Measurements from ENCODE around the gene RRP1B.

Gene RRP1B

DNA sequence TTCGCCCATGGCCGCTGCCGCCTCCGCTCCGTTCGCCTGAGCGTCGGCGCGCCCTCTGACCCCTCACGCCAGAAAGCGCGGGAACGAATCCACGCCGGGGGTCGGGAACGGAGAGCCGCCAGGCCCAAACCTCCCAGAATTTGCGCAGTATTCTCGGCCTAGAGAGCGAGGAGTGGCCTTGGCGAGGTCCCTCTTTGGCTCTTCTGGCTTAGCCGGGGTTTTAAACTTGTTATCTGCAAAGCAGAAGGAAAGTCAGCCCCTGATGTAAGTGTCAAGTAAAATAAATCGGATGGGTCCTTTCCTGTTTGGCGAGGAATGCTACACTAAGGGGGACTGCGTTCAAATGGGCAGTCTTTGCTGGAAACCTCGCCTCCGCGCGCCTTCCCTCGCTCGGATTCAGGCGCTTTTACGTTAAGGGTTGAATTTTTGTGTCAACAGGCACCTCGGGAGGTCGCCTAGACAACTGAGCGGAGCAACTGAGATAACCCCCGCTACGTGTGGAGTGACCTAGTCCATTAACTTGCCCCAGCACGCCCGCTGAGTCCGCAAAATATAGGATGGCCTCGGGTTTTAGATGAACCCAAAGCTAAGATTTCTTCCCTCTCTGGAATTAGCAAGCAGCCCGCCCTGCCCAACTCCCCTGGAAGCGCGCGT is 1.1 kb upstream of the RRP1B start:
- DNase-seq (ENCODE audit: low read depth), result no peak
- TF ChIP-seq, protein P1, sequence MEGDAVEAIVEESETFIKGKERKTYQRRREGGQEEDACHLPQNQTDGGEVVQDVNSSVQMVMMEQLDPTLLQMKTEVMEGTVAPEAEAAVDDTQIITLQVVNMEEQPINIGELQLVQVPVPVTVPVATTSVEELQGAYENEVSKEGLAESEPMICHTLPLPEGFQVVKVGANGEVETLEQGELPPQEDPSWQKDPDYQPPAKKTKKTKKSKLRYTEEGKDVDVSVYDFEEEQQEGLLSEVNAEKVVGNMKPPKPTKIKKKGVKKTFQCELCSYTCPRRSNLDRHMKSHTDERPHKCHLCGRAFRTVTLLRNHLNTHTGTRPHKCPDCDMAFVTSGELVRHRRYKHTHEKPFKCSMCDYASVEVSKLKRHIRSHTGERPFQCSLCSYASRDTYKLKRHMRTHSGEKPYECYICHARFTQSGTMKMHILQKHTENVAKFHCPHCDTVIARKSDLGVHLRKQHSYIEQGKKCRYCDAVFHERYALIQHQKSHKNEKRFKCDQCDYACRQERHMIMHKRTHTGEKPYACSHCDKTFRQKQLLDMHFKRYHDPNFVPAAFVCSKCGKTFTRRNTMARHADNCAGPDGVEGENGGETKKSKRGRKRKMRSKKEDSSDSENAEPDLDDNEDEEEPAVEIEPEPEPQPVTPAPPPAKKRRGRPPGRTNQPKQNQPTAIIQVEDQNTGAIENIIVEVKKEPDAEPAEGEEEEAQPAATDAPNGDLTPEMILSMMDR (conservative IDR thresholded peaks at IDR 0.05; ENCODE audit: low read depth, low read length), result no peak
- H3K4me3 ChIP-seq (ENCODE audit: low read depth, low read length), result no peak overlapping the region

DNA sequence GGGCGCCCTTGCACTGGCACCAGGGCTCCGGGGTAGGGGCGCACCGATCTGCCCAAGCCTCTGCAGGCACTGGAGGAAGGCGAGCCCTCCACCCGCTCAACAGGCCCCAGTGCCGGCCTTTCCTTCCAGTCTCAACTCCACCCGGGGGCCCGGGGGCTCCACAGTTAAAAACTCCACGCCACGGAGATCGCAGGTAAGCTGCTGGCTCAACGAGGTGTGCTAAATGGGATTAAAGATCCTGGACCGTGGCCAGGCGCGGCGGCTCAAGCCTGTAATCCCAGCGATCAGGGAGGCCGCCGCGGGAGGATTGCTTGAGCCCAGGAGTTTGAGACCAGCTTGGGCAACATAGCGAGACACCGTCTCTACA is 608 bp upstream of the RRP1B start:
- no peak for DNase-seq (ENCODE audit: low read depth)
- peak overlapping the region; percentile 93 for H3K4me3 ChIP-seq (ENCODE audit: low read depth, low read length)
- TF ChIP-seq, protein P1 (conservative IDR thresholded peaks at IDR 0.05; ENCODE audit: low read depth, low read length), result no peak

DNA sequence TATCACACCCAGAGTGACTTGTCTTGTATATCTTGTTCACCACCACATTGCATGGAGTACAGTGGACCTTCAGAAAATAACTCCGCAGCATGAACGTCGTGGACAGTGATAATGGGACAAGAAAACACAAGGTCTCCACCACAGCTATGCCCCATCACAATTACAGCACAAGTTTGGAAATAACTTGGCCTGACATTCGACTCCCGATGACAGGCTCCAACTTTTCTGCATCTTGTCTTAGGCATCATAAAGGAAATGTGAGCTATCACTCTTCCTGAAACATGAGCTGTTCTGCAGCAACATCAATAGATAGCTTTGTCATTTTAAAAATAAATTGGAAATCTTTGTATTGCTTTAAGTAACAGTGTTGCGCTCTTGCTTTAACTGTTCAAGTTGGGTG is 2.9 kb downstream of the RRP1B start:
- TF ChIP-seq, protein P1 (conservative IDR thresholded peaks at IDR 0.05; ENCODE audit: low read depth, low read length), result no peak
- no peak for DNase-seq (ENCODE audit: low read depth)

DNA sequence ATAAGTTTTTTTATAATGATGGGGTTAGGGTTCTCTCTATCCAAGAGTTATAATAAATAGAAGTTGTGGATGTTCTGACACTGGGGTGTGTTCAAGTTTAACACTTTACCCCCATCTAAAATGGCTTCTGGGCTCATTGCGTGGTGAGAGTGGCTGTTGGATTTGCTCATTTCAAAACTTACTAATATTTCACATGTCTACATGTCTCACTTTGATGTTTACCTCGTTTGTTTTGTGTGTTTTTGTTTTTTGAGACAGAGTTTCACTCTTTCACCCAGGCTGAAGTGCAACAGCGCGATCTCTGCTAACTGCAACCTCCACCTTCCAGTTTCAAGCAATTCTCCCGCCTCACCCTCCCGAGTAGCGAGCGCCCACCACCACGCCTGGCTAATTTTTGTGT is 3.7 kb downstream of the RRP1B start:
- DNase-seq (ENCODE audit: low read depth), result no peak
- no peak overlapping the region for H3K4me3 ChIP-seq (ENCODE audit: low read depth, low read length)
- TF ChIP-seq, protein P1 (conservative IDR thresholded peaks at IDR 0.05; ENCODE audit: low read depth, low read length), result no peak

More for the DNA sequence above, 2.9 kb downstream of the RRP1B start:
- H3K4me3 ChIP-seq (ENCODE audit: low read depth, low read length), result no peak overlapping the region

DNA sequence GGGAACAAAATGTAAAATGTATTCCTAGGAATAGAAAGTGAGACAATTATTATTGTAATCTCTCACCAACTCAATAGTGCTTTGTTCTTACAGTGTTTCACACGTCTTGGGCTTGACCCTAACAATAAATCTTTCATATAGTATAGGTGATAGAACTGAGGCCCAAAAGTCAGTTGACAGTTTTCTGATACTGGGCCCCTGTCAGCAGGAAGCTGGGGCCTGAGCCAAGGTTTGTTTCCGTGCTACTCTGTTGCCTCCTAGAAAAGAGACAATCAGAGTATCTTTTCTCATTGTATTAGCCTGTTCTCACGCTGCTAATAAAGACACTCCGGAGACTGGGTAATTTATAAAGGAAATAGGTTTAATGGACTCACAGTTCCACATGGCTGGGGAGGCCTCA is 5.0 kb downstream of the RRP1B start:
- H3K4me3 ChIP-seq (ENCODE audit: low read depth, low read length), result no peak overlapping the region
- TF ChIP-seq, protein P1 (conservative IDR thresholded peaks at IDR 0.05; ENCODE audit: low read depth, low read length), result no peak
- no peak for DNase-seq (ENCODE audit: low read depth)

DNA sequence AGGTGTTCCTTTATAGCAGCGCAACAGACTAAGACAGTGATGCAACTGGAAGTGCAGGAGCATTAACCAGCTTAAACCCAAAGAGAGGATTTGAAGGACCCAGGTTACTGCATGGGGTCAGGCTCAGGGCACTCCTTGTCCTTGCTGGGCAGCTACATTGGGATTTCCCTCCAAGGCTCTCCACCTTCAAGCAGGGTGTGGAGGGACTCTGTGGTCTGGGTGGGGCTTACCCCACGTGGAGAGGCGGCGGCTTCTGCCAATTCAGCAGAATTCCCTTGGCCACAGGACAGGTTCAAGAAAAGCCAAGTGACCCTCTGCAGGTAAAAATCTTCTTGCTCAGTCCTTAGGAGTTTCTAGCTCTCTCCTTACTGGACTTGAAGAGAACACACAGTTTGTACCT is 6.5 kb downstream of the RRP1B start:
- TF ChIP-seq, protein P1 (conservative IDR thresholded peaks at IDR 0.05; ENCODE audit: low read depth, low read length), result no peak
- DNase-seq (ENCODE audit: low read depth), result no peak
- no peak overlapping the region for H3K4me3 ChIP-seq (ENCODE audit: low read depth, low read length)

DNA sequence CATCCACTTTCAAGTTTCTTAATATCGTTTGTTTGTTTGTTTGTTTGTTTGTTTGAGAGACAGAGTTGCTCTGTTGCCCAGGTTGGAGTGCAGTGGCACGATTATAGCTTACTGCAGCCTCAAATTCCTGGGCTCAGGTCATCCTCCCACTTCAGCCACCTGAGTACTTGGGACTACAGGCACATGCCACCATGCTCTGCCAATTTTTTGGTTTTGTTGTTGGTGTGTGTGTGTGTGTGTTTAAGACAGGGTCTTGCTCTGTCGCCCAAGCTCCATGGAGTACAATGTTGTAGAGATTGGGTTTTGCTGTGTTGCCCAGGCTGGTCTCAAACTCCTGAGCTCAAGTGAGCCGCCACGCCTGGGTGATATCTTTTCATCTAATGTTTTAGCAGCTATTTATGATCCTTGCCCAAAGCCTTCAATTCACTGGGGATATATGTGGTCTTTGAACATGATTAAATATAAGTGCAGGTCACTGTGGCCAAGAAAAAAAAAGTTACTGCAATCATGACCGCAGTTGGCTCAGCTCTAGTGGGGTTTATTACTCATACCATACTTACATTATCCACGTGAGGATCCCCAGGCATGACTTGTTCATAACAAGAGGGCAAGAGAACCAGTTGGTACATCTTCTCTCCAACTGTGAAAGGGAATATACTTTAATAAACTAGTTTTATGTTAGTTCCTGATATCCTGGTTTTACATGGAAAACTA is 8.0 kb downstream of the RRP1B start:
- H3K4me3 ChIP-seq (ENCODE audit: low read depth, low read length), result no peak overlapping the region
- DNase-seq (ENCODE audit: low read depth), result peak; percentile 82
- TF ChIP-seq, protein P1 (conservative IDR thresholded peaks at IDR 0.05; ENCODE audit: low read depth, low read length), result no peak

Data from choroid plexus epithelial cell (primary cell).